COLO668 (cell line): Measurements from ENCODE around the gene DNAJC3.
"Not testable (repeated sequence)": the region's sequence is repeated elsewhere in the genome, so short reads cannot be mapped to it uniquely, and the experiment has no call there.

Source experiments
- DNase-seq: peaks from one replicate; lab custom pipeline; 2025; ENCODE audit not compliant: unreplicated experiment; lab: John Stamatoyannopoulos, UW

The DNAJC3 gene

DNA sequence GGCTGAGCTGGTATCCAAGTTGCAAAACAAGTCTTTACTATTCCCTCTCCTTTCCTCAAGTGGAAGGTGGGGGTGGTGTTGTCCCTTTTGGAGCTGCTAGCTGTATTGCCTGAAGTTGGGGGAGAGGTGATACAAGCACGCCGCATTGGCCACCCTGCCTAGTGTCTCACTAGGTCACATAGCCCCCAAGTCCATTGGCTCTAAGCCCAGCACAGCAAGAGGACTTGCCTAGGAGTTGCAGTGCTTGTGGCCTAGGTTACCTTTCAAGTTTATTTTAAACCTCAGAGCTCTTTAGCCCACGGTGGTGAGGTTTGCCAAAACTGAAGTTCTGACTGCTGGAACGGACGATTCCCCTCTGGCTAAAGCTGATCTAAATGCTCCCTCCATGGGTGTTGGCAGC is 5.3 kb upstream of the DNAJC3 start:
- no peak for DNase-seq

DNA sequence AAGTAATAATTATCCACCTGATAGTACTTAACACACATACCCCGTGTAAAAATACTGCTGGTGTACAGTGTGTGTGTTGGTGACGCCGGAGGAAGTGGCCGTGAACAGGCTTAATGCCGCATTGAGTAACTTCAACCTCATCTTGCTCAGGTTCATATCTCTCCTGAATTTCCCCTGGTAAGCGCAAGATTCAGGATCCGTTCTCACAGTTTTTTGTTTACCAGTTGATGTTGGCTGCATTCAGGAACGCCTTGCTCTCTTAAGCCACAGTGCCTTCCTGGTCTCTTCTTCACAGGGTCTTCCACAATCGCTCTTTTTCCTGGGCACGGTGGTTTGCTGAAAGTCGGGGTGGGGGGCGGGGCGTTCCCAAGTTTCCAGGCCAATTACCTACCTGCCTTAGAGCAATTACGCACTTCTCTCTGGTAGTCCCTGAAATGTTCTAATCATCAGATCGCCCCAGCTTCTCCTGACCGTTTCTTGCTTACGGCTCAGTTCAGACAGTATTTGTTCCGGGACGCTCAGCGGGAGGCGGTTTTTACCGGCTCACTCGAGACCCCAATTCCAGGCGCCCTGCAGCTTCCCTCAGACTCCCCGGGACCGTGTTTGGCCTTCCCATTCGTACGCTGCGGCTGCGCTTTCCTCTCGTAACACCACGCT is 706 bp upstream of the DNAJC3 start:
- DNase-seq, result peak; percentile 73

DNA sequence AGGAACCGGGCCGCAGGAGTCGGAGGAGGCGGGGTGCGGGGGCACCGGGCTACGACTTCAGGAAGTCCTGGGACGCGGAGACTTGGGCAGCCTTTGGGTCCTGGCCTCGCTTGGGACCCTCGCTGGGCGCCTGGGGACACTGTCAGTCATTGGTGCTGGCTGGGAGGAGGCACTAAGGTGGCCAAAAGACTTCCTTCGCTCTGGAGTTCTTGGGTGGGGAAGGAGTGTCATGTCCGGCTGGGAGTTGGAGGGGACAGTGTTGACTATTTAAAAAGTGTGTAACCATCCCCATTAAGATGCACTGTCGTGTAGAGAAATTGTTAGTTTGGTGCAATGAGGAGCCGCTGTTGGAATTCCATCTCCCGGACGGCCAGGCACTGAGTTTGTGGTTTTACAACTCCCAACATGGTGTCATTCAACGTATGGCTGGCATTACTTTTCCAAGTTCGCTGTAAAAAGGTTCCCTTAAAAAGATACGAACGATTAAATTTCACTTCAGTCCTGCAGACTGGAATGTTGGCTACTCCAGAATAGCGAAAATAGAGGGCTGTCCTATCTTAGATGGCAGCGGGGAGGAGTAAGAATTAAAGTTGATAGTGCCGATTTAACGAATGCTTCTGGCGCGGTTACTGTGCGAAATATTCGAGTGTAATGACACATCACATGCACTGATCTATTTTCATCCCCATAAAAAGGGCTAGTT is 776 bp downstream of the DNAJC3 start:
- peak; percentile 59 for DNase-seq

DNA sequence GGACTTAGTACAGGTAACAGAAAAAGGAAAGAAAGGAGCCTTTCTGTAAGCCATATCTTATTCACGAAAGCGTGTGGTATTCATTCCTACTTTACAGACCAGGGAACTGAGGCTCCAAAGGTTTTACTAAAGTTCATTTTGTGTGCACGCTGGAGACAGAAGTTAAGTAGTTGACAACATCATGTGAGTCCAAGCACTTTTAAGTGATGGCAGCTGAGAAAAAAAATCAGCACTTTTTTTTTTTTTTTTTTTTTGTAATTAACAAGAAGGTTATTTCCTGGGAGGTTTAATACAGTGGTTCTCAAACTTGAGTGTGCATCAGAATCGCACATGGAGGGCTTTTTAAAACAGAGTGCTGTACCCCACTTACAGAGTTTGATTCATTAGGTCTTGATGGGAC is 2.0 kb downstream of the DNAJC3 start:
- DNase-seq, result no peak

GRCh38 chr13:95679722-95680121 is 2.8 kb downstream of the DNAJC3 start:
- DNase-seq, result no peak

- no peak for DNase-seq
Observed at GRCh38 chr13:95684418-95684817, 7.5 kb downstream of the DNAJC3 start.

GRCh38 chr13:95684960-95685359 is 8.0 kb downstream of the DNAJC3 start:
- DNase-seq, result not testable (repeated sequence)

- no peak for DNase-seq
Observed at GRCh38 chr13:95689582-95689926, 12.6 kb downstream of the DNAJC3 start.

DNA sequence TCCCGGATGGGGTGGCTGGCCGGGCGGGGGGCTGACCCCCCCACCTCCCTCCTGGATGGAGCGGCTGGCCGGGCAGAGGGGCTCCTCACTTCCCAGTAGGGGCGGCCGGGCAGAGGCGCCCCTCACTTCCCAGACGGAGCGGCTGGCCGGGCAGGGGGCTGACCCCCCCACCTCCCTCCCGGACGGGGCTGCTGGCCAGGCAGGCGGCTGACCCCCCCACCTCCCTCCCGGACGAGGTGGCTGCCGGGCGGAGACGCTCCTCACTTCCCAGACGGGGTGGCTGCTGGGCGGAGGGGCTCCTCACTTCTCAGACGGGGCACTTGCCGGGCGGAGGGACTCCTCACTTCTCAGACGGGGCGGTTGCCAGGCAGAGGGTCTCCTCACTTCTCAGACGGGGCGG is 14.0 kb downstream of the DNAJC3 start:
- DNase-seq, result not testable (repeated sequence)

GRCh38 chr13:95697052-95697680 is 20.2 kb downstream of the DNAJC3 start:
- DNase-seq, result no peak

DNA sequence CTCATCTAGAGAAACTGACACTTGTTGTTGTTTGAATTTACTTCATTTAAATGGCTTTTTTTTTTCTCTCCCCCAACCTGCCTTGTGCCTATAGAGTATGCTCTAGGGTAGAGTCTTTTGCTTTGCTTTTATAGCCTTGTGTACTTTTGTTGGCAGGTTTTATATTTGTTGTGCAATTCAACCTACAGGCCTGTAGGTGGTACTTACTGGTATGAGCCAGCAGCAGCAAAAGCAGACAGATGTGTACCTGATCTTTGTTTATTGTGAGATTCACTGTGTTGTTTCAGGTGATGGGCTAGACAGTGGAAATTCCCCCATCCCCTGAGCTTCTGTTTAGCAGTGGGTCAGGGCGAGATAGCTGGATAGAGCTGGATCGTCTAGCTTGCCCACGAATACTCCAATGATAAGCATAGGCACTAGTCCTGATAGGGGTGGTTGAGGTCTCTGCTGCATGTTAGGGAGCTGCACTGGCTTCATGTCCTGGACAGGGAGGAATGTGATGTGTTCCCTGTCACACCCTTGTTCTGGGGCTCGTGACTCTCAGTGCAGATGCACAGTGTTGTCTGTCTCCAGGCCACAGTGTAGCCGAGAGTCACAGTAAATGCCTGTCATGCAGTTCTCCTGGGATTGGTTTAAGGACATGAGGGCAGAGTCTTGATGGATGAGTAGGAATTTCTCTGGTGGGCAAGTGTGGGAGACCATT is 21.3 kb downstream of the DNAJC3 start:
- no peak for DNase-seq

DNA sequence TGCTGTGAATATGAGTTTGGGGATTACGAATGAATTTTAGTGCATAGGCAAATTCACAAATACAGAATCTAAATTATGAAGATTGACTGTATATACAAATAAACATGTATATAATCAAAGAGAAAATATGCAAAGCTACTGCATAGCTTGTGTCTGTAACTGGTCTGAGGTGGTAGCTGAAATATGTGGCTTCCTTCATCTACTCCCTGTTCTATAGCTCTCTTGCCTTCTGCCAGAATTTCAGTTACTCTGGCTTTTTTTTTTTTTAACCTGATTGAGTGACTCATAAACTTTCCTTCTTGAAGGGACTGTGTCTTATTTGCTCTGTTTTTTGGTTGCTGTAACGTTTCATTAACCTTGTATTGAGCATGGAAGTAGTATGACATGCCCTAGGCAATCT is 26.6 kb downstream of the DNAJC3 start:
- DNase-seq, result no peak

GRCh38 chr13:95704510-95704909 is 27.6 kb downstream of the DNAJC3 start:
- DNase-seq, result no peak

DNA sequence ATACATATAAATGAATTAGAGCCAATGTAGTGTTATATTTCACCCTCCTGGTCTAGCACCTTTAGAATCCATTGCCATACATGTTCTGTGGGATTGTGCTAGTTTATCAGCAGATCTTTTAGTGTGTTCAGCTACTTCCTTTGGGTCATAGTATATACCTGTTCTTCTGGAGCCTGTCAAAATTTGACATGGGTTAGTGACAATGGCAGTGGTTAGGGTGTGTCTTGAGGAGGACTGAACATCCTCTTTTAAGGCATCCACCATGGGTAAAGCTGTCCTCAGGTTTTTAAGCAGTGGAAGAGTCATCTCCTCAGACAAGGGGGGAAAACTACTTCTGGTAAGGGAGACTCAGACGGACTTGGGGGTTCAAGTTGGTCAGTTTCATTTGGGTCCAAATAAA is 29.4 kb downstream of the DNAJC3 start:
- no peak for DNase-seq

GRCh38 chr13:95707035-95707434 is 30.1 kb downstream of the DNAJC3 start:
- DNase-seq, result no peak

- DNase-seq, result no peak
Observed at GRCh38 chr13:95707442-95708390, 30.8 kb downstream of the DNAJC3 start.

GRCh38 chr13:95708391-95708774 is 31.4 kb downstream of the DNAJC3 start:
- DNase-seq, result no peak

GRCh38 chr13:95708811-95709500 is 32.0 kb downstream of the DNAJC3 start:
- DNase-seq, result no peak

DNA sequence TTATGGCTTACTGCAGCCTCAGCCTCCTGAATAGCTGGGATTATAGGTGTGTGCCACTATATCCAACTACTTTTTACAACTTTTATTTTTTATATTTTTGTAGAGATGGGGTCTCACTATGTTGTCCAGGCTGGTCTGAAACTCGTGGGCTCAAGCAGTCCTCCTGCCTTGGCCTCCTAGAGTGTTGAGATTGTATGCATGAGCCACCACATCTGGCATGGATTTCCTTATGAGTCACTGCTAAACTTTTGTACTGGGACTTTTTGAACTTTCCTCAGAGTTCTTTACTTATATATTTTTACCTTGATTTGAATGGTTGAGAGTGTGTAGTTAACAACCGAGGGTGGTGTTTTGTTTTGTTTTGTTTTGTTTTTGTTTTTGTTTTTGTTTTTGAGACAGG is 33.4 kb downstream of the DNAJC3 start:
- no peak for DNase-seq

DNA sequence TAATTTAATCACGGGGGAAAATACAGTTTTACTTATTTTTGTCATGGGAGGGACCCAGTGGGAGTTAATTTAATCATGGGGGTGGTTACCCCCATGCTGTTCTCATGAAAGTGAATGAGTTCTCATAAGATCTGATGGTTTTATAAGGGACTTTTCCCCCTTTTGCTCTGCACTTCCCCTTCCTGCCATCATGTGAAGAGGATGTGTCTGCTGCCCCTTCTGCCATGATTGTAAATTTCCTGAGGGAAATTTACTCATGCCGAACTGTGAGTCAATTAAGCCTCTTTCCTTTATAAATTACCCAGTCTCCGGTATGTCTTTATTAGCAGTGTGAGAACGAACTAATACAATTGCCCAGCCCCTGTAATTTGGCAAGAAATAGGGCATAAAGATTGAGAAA is 35.9 kb downstream of the DNAJC3 start:
- DNase-seq, result not testable (repeated sequence)
